ACHN (cell line): ENCODE data around the gene SPOCK1.

Source experiments
- DNase-seq: peaks from one replicate; pipeline ENCODE4 v3.0.0-alpha.2; 2015
- in situ Hi-C: cut with HindIII; loops from 2 replicates; pipeline ENCODE4 v1.10.0; 2017; ENCODE audit warnings: low sequenced_read_pairs, low pct_ligation_motif_present, low pct_unique_long_range_greater_than_20kb

Gene SPOCK1

DNA sequence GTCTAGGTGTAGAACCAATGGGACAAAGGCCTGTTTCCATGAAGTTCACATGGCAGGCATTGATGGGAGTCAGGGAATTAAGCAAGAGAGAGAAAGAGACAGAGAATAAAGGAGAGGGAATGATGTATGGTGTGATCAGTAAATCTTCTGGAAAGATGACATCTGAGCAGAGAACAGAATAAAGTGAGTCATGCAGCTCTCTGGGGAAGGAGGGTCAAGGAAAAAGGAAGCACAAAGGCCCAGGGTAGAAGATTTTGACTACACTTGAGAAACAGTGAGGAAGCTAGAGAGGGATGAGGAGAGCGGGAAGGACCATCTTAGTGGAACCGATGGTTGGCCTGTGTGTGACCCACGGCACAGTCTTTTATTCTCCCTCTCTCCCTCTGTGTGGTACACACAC lies 425.9 kb downstream of the SPOCK1 start:
- in situ Hi-C loops, result no loop called here
- no peak for DNase-seq

DNA sequence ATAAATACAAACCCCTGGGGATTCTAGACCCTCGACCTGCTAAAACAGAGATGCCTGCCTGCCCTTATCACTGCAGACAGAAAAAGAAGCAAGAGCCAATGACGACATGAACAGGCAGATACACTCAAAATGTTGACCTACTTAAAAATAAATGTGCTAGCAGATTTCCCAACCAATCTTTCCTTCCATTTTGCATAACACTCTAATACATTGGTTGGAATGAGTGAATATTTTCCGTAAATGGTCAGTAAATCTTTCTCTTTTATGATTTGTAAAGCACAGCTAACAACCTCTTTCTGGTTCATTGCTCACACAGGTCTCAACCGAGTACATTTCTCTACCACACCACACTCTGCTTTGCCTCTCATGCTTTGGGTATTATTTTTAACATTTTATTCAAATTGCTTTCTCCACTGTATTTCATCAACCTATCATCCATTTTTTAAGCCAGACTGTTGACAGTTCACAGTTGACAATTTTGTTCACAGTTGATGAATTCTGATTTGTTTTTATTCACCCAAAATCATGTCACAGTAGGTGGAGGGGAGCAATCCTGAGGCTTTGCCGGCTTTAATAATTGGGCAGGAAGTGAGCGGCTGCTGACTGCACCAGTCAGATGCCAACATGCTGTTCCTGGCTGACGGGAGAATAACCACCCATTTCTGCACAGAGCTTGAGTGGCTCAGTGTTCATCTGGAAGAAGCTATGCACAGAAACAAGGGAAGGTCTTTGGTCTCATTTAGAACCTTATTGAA lies 426.6 kb downstream of the SPOCK1 start:
- DNase-seq, result no peak
- in situ Hi-C loops, result no loop called here

DNA sequence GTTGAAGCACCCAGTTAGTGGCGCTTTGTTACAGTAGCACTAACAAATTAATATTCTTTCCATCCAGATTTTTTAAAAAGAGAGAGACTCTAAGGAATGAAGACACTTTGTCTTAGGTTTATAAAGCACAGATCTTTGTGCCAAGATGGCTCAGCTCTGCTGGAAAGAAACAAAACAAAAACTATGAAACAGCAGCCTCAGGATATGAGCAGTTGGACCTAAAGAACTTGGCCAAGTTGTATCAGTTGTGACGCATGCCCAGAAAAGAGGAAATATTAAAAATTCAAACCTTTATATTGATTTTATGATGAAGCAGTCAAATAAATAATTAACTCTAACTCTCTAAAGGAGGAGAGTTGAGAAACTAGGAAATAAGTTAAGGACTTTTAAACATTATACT lies 427.2 kb downstream of the SPOCK1 start:
- in situ Hi-C loops, result no loop called here
- DNase-seq, result no peak

DNA sequence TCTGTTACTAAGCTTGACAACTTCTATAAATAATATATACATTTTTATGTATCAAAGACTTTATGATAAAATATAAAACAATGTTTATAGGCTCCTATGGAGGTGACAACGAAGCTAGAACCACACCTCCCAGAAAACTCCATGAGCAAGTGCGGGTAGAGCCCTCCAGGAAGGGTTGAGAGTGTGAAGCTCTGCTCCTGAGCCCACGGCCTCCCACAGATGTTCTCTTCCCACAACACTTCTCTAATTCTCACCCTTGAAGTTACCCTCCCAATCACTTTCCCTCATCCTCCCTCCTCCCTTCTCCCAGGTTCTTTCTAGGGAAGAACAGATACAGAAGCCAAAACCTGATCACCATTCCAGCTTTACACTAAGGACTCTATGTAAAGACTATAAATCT lies 427.6 kb downstream of the SPOCK1 start:
- DNase-seq, result no peak
- in situ Hi-C loops, result no loop called here

DNA sequence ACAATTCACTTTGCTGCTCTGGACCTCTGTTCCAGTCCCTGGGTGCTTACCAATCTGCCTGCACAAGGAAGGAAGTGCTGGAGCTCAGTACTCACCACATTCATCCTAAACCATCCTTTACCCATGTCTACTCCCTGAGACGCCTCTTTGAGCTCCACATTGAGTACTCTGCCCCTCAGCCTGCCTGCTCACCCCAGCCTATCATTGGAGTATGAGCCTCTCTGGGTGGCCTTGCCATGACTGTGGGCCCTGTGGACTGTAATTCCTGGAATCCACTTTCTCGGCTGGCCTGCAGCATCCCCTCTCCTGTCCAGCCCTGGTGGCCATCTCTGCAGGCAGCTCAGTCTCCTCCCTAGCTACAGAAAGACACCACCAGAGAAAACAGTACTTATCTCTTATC lies 428.6 kb downstream of the SPOCK1 start:
- DNase-seq, result no peak
- in situ Hi-C loops, result no loop called here

DNA sequence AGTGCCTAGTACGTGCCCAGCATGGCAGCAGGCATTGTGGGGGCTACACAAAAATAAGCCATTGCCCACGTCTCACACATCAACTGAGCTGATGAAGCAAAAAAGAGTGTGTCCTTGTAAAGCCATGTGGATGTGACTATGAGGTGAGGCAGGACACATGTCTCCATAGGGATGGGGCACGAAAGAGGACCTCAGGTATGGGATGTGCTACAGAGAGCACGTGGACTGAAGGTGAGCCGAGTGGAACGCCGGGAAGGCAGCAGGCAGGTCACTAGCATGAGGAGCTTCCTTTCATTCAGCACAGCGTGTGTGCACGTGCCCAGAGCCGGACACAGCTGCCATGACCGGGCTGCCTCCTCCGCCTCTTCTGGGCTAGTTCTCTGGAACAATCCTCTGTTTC lies 429.8 kb downstream of the SPOCK1 start:
- DNase-seq, result no peak
- in situ Hi-C loops, result no loop called here

DNA sequence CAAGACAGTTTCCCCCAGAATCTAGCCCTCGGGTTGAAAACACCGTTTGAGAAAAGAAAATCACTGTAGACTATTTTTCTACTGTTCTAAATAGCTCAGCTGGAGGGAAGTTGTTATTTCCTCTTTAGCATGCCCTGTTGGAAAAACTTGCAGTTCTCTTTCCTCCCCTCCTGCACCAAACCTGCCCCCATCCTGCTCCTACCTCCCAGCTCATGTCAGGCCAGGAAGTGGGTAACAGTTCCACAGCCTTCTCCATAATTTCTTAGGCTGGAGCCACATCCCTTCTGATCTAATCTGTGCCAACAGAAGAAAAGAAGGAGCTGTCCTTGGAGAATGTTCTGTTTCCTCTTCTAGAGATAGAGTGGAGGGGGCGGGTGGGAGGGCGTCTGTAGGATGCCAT lies 437.7 kb downstream of the SPOCK1 start:
- no peak for DNase-seq
- in situ Hi-C loops, result no loop called here

DNA sequence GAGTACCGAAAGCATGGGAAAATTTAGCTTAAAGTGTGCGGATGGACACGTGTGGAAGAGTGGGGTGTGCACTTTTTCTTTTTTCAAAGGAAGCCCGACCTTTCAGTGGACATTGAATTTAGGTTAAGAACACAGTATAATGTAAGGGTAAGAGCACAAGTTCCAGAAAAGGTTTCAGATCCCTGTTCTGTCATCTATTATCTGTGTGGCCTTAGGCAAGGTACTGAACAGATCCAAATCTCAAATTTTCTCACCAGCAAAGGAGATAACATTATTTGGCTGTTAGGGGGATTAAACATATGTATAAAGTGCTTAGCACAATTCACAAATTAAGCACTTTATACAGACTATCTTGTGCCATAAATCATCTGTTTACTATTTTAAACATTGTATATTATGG lies 441.0 kb downstream of the SPOCK1 start:
- no peak for DNase-seq
- in situ Hi-C loops, result no loop called here

DNA sequence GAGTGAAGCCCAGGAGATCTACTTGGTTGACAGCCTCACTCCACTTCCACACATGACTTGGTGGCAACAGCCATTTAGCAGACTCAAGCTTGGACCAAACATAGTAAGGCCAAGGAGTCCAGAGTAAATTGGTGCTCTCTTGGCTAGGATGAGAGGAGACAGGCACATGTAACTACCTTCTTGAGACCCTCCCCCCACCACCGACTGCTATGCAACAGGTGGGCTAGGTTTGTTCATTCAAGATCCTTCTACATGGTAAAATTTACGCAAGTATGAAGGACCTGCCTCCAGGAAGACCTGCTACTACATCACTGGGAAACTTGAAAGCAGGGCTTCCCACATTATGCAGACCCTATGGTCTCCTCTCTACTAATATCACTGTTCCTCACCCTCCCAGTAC lies 442.4 kb downstream of the SPOCK1 start:
- in situ Hi-C loops, result no loop called here
- DNase-seq, result no peak

DNA sequence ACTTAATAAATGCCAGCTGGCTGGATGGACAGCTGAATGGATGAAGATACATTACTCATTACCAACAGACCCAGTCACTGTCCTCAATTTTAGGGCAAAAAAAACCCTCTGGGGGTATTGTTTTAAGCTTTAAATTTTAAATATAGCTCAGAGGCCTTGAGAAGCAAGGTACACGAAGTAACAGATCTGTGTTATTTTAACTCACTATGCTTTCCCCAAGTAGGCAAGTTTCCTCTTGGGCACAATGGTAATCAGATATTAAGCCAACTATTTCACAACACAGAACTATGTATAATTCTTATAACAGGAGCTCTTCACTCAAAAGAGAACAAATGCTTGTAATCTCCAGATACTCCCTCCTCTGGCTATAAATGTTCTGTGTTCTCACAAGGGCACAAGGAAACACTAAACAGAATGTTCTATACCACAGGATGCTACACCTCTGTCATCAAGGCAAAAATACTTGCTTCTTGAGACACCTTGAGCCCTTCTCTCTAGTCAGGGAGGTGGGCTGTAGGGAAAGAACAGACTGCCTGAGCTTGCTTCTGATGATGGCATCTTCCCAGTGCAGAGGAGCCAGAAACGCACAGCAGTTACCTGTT lies 443.8 kb downstream of the SPOCK1 start:
- in situ Hi-C loops, result no loop called here
- DNase-seq, result no peak

DNA sequence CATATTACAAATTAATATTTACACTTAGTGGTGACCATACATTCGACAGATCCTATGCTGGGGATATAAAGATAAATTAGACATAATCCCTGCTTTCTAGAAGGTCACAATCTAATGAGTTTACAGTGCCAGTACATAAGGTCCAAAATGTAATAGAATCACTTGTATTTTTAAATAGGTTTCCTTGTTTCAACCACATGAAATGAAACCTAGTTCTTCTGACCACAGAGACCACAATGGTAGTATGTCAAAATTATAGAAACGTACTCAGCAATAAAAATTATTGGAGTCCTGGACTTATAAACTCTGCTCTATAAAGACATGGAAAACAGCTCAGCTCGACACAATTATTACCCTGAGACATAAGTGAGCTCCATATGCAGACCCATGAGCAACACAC lies 444.3 kb downstream of the SPOCK1 start:
- in situ Hi-C loops, result no loop called here

DNA sequence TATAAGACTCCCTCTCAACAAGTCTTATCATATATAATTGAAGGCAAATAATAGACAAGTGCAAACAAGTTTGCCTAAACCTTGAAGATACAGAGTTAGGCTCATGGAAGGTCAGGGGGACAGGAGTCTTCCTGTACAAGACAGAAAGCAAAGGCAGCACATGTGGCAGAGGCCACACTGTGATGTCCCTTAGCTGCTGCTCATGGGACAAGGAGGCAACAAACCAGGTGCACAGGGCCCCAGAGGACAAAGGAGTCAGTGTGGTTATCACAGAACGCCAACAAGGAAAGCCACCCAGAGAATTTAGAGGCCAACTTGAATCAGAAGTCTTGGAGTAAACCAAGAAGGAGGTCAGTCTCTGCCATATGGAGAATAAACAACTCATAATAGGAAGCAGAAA lies 444.8 kb downstream of the SPOCK1 start:
- DNase-seq, result no peak
- in situ Hi-C loops, result no loop called here

More for the DNA sequence above, 444.3 kb downstream of the SPOCK1 start:
- no peak for DNase-seq

DNA sequence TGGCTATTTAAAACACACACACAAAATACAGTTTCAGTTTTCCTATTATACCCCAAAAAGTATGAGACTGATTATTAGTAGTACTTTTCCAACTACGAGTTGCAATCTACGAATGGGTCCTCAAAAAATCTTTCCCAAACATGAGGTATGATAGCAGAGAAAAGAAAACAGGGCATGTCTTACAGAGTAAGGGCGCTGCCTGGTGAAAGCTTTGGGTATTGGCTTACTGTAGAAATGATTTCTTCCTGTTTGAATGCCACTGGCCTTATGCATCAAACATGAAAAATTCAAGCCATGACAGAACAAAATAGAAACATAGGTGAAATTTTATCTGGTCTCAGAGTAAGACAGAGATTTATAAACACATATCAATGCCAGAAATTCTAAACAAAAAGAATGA lies 448.0 kb downstream of the SPOCK1 start:
- in situ Hi-C loops, result no loop called here
- DNase-seq, result no peak

DNA sequence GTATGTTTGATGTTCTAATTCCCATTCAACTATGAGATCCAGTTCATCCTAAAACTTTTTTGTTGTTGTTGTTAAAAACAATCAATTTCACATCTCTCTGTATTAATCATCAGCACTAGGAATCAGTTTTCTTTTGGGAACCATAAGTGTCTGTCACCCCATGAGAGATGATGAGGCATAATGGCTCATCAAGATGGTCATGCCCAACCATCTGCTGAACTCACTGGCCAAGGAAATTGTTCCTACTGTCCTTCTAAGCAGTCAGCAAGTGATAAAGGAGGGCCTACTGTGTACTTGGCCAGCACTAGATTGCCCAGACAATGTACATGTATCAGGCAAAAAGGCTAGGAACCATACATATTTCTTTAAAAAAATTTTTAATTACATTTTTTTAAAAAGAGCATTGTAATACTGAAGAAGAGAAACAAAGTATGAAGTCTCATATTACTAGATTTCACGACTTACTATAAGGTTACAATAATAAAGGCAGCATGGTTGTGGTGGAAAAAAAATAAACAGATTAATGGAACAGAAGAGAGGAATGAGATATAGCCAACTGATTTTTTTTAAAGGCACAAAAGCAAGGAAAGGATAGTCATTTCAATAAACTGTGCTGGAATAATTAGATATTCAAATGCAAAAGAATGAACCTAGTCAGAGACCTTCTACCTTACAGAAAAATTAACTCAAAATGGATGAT lies 458.3 kb downstream of the SPOCK1 start:
- in situ Hi-C loops, result no loop called here
- DNase-seq, result no peak

DNA sequence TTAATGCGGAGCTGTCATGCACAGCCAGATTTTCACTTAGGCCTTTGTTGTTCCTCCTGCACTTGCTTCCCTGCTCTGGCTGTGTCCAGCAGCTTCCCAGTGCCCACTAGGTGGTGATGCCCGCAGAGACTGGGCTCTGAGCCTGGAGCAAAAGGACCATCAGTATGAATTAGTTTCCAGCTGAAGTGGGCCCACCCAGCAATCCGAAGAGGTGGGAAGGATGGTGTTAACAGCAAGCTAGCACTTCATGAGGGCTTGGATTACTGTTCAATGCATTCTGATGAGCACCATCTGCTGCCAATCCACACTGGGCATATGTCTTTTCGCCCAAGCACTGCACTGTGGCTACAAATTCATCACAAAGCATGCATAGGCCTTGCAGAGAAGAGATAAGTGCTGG lies 459.1 kb downstream of the SPOCK1 start:
- in situ Hi-C loops, result no loop called here
- DNase-seq, result no peak

DNA sequence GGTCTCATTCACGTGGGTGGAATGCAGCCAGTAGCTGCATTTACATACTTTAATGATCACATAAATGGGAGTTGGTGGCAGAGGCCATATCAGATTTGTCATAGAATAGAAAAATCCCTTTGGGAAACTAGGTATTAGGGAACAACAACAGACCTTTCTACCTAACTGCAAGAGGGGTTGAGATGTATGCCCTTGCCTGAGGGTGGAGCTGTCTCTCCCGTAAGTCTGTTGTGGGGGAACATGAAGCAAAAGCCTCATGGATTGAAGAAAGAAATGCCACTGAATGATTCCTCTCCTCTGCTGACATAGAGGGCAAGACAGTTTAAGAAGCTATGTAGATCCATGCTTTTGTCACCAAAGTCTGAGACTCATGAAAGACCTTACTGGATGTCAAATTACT lies 461.3 kb downstream of the SPOCK1 start:
- DNase-seq, result no peak
- in situ Hi-C loops, result no loop called here

DNA sequence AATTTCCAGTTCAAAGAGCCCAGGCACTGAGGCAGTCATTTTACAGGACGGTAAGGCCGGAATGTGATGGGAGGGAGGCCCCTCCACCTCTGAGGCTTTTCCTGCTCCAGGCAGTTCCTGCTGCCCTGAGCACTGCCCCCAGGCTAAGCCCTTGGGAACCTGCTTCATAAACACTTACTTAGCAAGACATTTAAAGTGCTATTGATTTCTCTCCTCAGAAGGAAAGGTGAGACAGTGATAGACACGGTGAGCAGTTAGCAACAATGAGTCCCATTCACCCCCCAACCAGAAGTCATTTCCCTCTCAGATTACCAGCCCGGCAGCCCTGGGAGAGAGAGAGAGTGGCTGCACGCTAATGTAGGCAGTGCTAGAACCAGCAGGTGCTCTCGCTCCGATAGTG lies 462.5 kb downstream of the SPOCK1 start:
- in situ Hi-C loops, result no loop called here
- DNase-seq, result no peak

DNA sequence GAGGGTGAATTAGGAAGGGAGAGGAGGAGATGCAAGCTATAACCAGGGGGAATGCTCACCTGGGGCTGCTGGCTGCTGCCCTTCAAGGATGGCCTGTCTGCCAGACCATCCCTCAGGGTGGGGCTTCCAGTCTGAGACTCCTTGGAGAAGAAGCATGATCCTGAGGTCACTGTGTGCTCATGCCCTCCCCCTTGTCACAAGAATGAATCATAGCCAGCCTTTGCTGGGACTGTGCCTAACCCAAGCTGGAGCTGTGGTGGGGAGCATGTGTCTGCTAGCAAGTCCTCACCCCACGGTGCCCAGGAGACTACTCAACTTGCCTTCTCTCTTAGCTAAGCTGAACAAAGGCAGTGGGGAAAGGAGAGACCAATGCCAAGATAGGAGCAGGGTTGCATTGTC lies 463.6 kb downstream of the SPOCK1 start:
- in situ Hi-C loops, result no loop called here
- no peak for DNase-seq

DNA sequence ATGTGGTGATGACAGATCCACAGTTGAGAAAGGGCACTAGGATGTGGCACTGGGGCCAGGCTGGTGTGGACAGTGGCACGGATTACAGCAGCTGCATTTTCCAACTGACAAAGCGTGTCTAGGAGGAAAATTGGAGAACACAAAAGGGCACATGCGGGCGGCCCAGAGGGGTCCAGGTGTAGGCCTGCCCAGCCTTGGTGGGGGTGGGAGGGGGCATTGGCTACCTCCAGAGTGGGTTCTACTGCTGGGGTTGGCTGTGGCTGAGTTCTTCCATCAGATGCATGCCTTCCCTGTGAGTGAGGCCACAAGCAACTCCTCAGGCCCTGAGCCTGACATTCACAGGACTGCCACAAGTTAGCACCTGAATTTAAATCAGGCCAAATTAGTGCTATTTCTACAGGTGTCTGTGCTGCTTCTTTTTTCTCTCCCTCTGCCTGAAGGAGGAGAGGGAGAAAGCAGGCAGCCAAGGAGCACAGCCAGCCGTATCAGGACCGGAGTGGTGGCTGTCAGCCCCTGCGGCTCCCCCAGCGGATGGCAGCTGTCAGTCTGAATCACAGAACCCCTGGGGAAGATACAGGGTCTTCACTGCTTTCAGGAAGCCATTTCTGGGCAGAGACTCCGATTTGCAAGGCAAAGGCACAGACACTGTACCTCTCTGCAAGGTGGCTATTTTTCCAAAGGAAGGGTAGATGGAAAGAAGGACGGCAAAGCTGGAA lies 464.2 kb downstream of the SPOCK1 start:
- DNase-seq, result no peak
- in situ Hi-C loops, result no loop called here
